ENCODE data around the gene CAVIN1.

The CAVIN1 gene

GRCh38 chr17:42423766-42424165, 710 bp upstream of the CAVIN1 start:
- no peak overlapping the region for H3K27ac ChIP-seq (replicated peaks)
- H3K27me3 ChIP-seq (ENCODE audit: insufficient read depth, poor library complexity, severe bottlenecking) = peaks cover 46% of the 10 kb centered on the region
- DNase-seq (ENCODE audit: low read depth in 1 of 2, low spot score in 1 of 2) = no peak
- TF ChIP-seq SPI1 (IDR thresholded peaks at IDR 0.05; ENCODE audit: borderline replicate concordance, low read depth) (no peak), POLR2AphosphoS5 (IDR thresholded peaks at IDR 0.05; ENCODE audit: low read depth) (no peak)
- H3K4me3 ChIP-seq (replicated peaks; ENCODE audit: insufficient read depth, low read length) = no peak overlapping the region

DNA sequence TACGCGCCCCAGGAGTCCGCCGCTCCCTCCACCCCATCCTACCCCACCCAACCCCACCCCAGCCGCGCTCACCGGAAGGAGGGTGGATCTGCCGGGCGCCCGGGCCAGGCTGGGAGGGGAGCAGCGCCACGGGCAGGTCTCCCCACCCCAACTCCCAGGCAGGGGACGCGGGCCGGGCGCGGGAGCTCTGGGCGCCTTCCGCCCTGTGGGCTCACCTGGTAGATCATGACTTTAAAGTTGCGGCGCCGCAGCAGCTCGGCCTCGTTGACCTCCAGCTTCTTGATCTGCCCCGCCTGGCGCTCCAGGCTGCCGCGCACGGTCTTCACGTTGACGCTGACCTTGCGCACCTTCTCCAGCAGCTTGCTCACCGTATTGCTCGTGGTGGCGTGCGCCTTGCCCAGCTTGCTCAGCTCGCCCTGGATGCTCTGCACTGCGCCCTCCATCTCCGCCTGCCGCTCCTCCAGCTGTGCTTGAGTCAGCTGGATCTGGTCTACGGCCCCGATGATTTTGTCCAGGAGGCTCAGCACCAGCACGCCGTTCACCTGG, 571 bp downstream of the CAVIN1 start:
- H3K4me3 ChIP-seq (replicated peaks; ENCODE audit: insufficient read depth, low read length) = no peak overlapping the region

GRCh38 chr17:42421507-42422338, 1.3 kb downstream of the CAVIN1 start:
- Histone ChIP-seq H3K27me3 (ENCODE audit: insufficient read depth, poor library complexity, severe bottlenecking) (peaks cover 46% of the 10 kb centered on the region), H3K4me3 (replicated peaks; ENCODE audit: insufficient read depth, low read length) (no peak overlapping the region), H3K27ac (replicated peaks) (no peak overlapping the region)
- TF ChIP-seq GABPA (IDR thresholded peaks at IDR 0.05; ENCODE audit: low read depth) (no peak), REST (IDR thresholded peaks at IDR 0.05; ENCODE audit: insufficient replicate concordance, low read depth) (no peak), SPI1 (IDR thresholded peaks at IDR 0.05; ENCODE audit: borderline replicate concordance, low read depth) (no peak)
- TF ChIP-seq, protein P1, sequence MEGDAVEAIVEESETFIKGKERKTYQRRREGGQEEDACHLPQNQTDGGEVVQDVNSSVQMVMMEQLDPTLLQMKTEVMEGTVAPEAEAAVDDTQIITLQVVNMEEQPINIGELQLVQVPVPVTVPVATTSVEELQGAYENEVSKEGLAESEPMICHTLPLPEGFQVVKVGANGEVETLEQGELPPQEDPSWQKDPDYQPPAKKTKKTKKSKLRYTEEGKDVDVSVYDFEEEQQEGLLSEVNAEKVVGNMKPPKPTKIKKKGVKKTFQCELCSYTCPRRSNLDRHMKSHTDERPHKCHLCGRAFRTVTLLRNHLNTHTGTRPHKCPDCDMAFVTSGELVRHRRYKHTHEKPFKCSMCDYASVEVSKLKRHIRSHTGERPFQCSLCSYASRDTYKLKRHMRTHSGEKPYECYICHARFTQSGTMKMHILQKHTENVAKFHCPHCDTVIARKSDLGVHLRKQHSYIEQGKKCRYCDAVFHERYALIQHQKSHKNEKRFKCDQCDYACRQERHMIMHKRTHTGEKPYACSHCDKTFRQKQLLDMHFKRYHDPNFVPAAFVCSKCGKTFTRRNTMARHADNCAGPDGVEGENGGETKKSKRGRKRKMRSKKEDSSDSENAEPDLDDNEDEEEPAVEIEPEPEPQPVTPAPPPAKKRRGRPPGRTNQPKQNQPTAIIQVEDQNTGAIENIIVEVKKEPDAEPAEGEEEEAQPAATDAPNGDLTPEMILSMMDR (IDR thresholded peaks at IDR 0.05; ENCODE audit: insufficient read depth, low read length) = no peak
- no peak for DNase-seq (ENCODE audit: low read depth in 1 of 2, low spot score in 1 of 2)

More for the DNA sequence above, 571 bp downstream of the CAVIN1 start:
- TF ChIP-seq SPI1 (IDR thresholded peaks at IDR 0.05; ENCODE audit: borderline replicate concordance, low read depth) (no peak), REST (IDR thresholded peaks at IDR 0.05; ENCODE audit: insufficient replicate concordance, low read depth) (no peak), POLR2AphosphoS5 (IDR thresholded peaks at IDR 0.05; ENCODE audit: low read depth) (no peak), GABPA (IDR thresholded peaks at IDR 0.05; ENCODE audit: low read depth) (no peak)
- TF ChIP-seq, protein P1 (IDR thresholded peaks at IDR 0.05; ENCODE audit: insufficient read depth, low read length) = no peak
- DNase-seq (ENCODE audit: low read depth in 1 of 2, low spot score in 1 of 2) = peak in 1 of 2 experiments; percentile 16
- H3K27me3 ChIP-seq (ENCODE audit: insufficient read depth, poor library complexity, severe bottlenecking) = peaks cover 46% of the 10 kb centered on the region
- H3K27ac ChIP-seq (replicated peaks) = no peak overlapping the region

DNA sequence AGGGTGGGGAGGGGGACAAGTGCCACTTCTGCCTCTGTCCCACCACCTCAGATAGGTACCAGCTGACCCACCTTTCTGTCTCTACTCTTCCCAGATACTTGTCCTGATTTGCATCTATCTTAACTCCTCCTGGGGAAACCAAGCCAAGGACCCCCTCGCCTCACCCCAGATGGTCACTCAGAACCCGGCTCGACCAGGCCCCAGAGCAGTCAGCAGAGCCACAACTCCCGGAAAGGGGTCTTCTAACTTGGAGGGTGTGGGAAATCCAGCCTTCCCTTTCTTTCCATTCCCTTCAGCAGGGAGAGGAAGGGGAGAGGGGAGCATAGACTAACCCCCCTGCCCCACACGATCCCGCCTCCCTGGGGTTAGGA, 1.9 kb downstream of the CAVIN1 start:
- no peak for DNase-seq (ENCODE audit: low read depth in 1 of 2, low spot score in 1 of 2)
- Histone ChIP-seq H3K27me3 (ENCODE audit: insufficient read depth, poor library complexity, severe bottlenecking) (peaks cover 46% of the 10 kb centered on the region), H3K27ac (replicated peaks) (no peak overlapping the region), H3K4me3 (replicated peaks; ENCODE audit: insufficient read depth, low read length) (no peak overlapping the region)
- no peak for TF ChIP-seq REST (IDR thresholded peaks at IDR 0.05; ENCODE audit: insufficient replicate concordance, low read depth)
- TF ChIP-seq SPI1 (IDR thresholded peaks at IDR 0.05; ENCODE audit: borderline replicate concordance, low read depth) = no peak
- TF ChIP-seq GABPA (IDR thresholded peaks at IDR 0.05; ENCODE audit: low read depth) = no peak
- TF ChIP-seq, protein P1 (IDR thresholded peaks at IDR 0.05; ENCODE audit: insufficient read depth, low read length) = no peak
- no peak for TF ChIP-seq POLR2AphosphoS5 (IDR thresholded peaks at IDR 0.05; ENCODE audit: low read depth)

All from HL-60 (cell line).